NCI-H82 treated with DMSO at 0.1 percent for 48 hours (cell line): ENCODE measurements around the gene TBC1D22A.

Experiments
- DNase-seq: peaks from one replicate; lab custom pipeline; 2025; ENCODE audit not compliant: unreplicated experiment; lab: John Stamatoyannopoulos, UW

TBC1D22A gene

GRCh38 chr22:46752988-46753310, 9.5 kb upstream of the TBC1D22A start:
- DNase-seq, result no peak

DNA sequence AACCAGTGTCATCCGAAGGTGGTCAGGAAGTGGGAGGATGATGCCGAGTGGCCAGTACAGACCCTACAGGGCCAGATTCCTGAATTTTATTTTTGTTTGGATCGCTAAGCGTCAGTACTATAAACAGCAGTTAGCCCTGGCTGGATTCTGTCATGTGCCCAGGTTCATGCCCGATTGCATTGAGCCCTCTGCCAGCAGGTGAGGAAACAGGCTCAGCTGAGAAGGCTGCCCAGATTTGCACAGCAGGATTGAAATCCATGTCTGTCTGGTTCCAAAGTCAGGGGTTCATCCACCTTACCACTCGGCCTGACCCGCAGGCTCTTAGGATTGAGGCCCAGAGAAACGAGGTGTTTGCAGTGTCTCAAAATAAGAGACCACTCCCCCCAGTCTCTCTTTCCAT, 9.1 kb upstream of the TBC1D22A start:
- no peak for DNase-seq

- DNase-seq, result no peak
These were observed 8.7 kb upstream of the TBC1D22A start for GRCh38 chr22:46753761-46754109.

DNA sequence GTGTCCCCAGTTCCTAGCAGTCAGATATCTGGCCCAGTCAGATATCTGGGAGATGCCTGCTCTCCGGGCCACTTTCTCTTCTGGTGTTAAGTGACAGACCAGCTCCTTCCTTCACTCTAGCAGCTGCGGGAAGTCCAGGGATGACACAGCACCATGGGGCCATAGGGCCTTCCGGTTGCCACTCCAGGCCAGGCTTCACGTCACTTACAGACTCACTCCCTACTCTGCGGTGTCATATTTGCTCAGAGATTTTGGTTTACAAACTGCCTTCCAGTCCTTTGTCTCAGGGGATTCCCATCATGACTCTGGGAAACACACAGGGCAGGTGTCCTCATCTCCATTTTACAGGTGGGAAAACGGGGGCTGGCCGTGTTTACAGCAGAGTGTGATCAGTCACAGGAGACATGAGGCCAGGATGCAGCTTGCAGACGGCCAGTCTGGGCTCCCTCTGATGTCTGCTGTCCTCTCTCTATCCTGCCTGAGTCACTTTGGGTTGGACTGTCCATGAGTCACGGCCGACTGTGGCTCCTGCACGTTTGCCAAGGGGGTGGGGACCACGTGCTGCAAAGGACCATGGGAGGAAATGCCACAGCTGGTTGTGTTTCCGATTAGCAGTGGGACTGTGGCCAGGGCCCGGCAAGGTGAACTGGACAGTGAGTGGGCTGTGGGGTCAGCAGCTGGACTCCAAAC, 8.2 kb upstream of the TBC1D22A start:
- no peak for DNase-seq

DNA sequence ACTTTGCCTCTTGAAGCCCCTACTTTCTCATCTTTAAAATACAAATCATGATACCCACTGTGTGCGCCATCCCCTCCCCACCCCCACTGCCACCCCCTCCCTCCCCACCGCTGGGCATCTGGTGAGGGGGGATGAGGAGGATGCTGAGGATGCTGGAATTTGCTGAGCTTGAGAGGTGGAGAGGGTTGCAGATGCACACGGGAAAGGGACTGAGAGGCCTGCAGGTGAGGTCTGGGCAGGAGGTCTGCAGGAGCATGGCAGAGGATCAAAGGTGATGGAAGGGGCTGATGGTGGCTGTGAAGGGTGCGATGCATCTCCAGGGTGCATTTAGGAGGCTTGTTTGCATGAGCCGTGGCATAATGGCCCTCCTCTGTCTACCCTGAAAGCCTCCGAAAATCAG, 7.6 kb upstream of the TBC1D22A start:
- DNase-seq, result no peak

GRCh38 chr22:46755525-46755924, 6.9 kb upstream of the TBC1D22A start:
- no peak for DNase-seq

DNA sequence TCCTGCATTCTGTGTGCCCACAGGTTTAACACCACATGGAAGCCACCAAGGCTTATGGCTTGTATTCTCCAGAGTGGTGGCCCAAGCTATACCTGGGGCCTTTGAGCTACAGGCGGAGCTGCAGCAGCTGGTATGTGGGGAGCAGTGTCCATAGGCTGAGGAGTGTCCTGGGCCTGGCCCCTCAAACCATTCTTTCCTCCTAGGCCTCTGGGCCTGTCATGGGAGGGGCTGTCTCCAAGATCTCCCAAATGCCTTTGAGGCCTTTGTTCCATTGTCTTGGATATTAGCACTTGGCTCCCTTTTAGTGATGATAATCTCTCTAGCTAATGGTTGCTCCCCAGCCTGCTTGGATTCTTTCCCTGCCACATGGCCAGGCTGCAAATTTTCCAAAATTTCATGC, 6.4 kb upstream of the TBC1D22A start:
- no peak for DNase-seq

- no peak for DNase-seq
These were observed 5.3 kb upstream of the TBC1D22A start for GRCh38 chr22:46757104-46757503.

GRCh38 chr22:46758121-46758520, 4.3 kb upstream of the TBC1D22A start:
- DNase-seq, result no peak

DNA sequence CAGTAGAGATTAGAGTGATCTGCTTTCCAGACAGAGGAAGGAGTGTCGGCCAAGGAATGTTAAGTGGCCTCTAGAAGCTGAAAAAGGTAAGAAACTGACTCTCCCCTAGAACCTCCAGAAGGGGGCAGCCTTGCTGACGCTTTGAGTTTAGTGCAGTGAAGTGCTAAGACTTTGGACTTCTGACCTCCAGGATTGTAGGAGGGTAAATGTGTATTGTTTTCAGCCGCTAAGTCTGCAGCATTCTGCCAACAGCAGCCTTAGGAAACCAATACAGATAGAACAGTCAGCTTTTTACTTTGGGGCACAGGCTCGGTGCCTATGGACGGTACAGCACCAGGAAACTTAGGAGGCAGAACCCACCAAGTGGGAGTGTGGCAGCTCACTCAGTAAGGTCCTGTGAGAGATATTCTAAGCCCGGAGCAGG, 3.6 kb upstream of the TBC1D22A start:
- no peak for DNase-seq

DNA sequence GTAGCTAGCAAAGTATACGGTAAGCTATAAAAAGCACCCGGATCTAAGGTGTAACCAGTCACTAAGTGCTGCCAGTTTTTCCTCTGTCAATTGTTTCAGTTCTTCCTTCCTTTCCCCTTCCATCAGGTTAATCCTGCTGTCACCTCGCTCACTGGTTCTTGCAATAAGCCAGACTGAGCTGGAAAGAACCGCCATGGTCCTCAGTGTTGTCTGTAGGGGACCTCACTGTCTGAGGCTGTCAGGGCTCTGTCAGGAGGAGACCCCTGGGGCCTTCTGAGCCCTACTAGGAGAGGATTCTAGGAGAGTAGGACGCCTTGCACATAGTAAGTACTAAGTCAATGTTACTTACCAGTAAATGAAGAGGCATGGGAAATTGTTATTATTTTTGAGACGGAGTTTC, 1.4 kb upstream of the TBC1D22A start:
- no peak for DNase-seq

DNA sequence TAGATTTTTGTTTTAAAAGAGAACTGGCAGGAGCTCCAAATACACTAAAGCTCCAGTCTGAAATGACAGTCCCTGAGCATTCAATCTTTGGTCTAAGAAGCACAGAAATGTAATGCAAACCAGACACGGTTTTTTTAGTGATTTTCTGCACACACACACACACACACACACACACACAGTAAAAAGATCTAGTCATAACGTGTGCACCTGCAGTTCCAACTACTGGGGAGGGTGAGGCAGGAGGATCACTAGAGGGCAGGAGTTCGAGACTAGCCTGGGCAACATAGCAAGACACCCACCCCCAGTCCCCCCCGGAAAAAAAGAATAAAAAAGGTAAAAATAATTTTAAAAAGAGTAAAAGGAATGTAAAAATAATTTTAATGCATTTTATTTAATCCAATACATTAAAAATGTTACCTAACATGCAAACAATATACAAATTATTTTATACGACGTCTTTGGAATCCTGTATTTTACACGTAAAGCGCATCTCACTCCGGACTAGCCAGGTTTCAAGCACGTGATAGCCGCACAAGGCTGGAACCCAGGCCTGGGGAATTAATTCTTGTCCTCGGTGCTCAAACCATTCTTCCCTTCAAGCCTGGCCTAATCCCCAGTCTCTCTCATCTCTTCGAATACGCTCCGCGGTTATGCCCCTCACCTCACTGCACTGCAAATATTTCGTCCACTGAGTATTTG, 762 bp upstream of the TBC1D22A start:
- DNase-seq, result no peak

GRCh38 chr22:46763051-46763705, 728 bp downstream of the TBC1D22A start:
- no peak for DNase-seq

GRCh38 chr22:46764140-46764680, 1.8 kb downstream of the TBC1D22A start:
- DNase-seq, result no peak

- DNase-seq, result no peak
These were observed 2.5 kb downstream of the TBC1D22A start for GRCh38 chr22:46764779-46765485.

DNA sequence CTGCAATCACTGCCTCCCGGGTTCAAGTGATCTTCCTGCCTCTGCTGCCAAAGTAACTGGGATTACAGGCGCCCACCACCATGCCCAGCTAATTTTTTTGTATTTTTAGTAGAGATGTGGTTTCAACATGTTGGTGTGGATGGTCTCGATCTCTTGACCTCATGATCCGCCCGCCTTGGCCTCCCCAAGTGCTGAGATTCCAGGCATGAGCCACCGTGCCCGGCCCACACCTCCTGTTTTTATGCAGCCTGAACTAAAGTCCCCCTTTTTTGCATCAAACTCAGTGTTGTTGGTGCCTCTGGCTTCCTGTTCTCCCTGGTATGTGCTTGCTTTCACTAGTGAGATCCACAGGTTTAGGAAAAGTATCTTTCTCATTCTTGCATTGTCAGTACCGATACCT, 4.2 kb downstream of the TBC1D22A start:
- no peak for DNase-seq

DNA sequence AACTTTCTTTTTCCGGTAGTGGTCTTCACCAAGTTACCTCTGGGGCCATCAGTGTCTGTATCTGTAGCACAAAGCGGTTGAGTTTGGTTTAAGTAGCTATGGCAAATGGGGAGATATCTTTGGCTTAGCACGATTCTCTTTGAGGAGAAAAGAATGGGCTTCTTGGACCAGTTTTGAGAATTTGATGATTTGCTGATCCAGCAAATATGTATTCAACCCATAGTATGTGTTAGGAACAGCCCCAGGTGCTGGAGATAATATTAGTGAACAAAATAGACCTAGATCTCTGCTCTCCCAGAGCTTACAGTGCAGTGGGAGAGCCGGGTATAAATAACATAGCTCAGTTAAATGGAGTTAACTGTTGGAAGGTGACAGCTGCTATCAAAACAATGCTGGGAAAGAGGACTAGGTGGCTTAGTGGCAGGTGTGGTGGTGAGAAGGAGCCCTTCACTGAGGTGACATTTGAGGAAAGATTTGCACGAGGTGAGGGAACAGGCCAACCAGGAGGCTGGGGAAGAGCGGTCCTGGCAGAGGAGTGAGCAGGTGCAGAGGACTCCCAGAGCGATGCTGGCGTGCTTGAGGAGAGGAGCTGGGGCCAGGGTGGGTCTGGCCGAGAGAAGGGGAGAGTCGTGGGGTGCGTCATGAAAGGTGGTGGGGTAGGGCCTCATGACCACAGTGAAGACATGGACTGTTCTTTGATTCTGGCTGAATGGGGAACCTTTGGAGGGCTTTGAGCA, 5.0 kb downstream of the TBC1D22A start:
- DNase-seq, result no peak

GRCh38 chr22:46769191-46769675, 6.8 kb downstream of the TBC1D22A start:
- no peak for DNase-seq

DNA sequence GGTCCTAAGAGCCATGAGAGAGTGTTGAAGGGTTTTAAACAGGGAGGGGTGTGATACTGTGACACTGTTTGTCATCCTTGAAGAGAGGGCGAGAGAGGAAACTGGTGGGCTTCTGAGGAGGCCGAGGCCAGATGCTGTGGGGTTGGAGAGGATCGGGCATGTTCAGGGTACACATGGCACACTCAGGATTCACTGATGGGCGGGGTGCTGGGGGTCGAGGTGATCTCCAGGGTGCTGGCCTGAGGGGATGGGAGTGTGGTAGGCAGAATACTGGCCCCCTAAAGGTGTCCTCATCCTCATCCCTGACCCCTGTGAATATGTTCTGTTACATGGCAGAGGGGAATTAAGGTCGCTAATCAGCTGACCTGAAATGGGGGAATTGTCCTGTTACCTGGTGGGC, 7.3 kb downstream of the TBC1D22A start:
- no peak for DNase-seq

- DNase-seq, result no peak
These were observed 7.7 kb downstream of the TBC1D22A start for GRCh38 chr22:46770151-46770641.

DNA sequence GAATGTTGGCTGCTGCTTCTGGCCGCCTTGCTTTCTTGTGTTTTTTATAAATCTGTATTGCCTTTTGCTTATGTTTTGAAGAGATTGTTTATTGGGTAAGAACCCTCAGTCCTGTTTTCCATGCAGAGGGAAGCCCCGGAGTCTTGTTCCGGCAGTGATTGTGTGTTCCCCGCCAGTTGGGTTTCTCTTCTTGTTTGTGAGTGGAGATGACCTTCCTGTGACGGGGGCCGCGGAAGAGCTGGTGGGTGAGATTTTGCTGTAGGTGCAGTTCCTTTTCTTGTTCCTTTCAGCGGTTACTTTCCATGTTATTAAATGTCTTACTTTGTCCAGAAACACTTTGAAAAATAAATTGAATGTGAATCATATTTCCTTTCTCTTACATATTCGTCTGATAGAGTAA, 8.3 kb downstream of the TBC1D22A start:
- DNase-seq, result no peak
